HEK293 (cell line): ENCODE data around the gene RPS26.

Experiments used
- FEZF1 ChIP-seq: fragments of 450-650 bp; formaldehyde crosslinking; IDR thresholded peaks from 2 replicates; pipeline ENCODE4 v1.5.1; 2016; ENCODE audit warnings: missing biosample characterization, missing genetic modification characterization
- KLF8 ChIP-seq: fragments of 450-650 bp; formaldehyde crosslinking; IDR thresholded peaks from 2 replicates; pipeline ENCODE4 v1.5.1; 2016; ENCODE audit warnings: missing biosample characterization, missing genetic modification characterization
- KLF9 ChIP-seq: fragments of 450-650 bp; formaldehyde crosslinking; IDR thresholded peaks from 2 replicates; pipeline ENCODE4 v1.5.1; 2016; ENCODE audit warnings: missing biosample characterization, missing genetic modification characterization, low read depth
- SCRT2 ChIP-seq: fragments of 450-650 bp; formaldehyde crosslinking; IDR thresholded peaks from 2 replicates; pipeline ENCODE4 v1.5.1; 2016; ENCODE audit warnings: missing biosample characterization, missing genetic modification characterization
- TCF7L2 ChIP-seq: IDR thresholded peaks from 2 replicates; pipeline ENCODE4 v1.6.1; 2011; ENCODE audit warnings: low read depth, mild to moderate bottlenecking, inconsistent platforms, low read length, moderate library complexity, borderline replicate concordance
- ZBTB10 ChIP-seq: fragments of 450-650 bp; formaldehyde crosslinking; IDR thresholded peaks from 2 replicates; pipeline ENCODE4 v1.5.1; 2016; ENCODE audit warnings: missing biosample characterization, missing genetic modification characterization
- ZNF132 ChIP-seq: fragments of 450-650 bp; formaldehyde crosslinking; IDR thresholded peaks from 2 replicates; pipeline ENCODE4 v1.5.1; 2017; ENCODE audit warnings: missing biosample characterization, missing genetic modification characterization, borderline replicate concordance
- ZNF184 ChIP-seq: fragments of 450-650 bp; IDR thresholded peaks from 2 replicates; pipeline ENCODE4 v1.5.1; 2018; ENCODE audit warnings: missing biosample characterization, mild to moderate bottlenecking, missing genetic modification characterization
- ZNF211 ChIP-seq: fragments of 450-650 bp; formaldehyde crosslinking; IDR thresholded peaks from 2 replicates; pipeline ENCODE4 v1.5.1; 2016; ENCODE audit warnings: low read depth, missing biosample characterization, missing genetic modification characterization
- ZNF280C ChIP-seq: fragments of 450-650 bp; formaldehyde crosslinking; IDR thresholded peaks from 2 replicates; pipeline ENCODE4 v1.5.1; 2016; ENCODE audit warnings: missing biosample characterization, missing genetic modification characterization
- ZNF416 ChIP-seq: fragments of 450-650 bp; formaldehyde crosslinking; IDR thresholded peaks from 2 replicates; pipeline ENCODE4 v1.5.1; 2016; ENCODE audit warnings: missing biosample characterization, missing genetic modification characterization
- ZNF488 ChIP-seq: fragments of 450-650 bp; formaldehyde crosslinking; IDR thresholded peaks from 2 replicates; pipeline ENCODE4 v1.5.1; 2016; ENCODE audit warnings: missing biosample characterization, missing genetic modification characterization
- ZNF571 ChIP-seq: fragments of 450-650 bp; formaldehyde crosslinking; IDR thresholded peaks from 2 replicates; pipeline ENCODE4 v1.5.0; 2017; ENCODE audit warnings: missing biosample characterization, missing genetic modification characterization
- ZNF626 ChIP-seq: fragments of 450-650 bp; sonication (Bioruptor Pico); formaldehyde crosslinking; IDR thresholded peaks from 2 replicates; pipeline ENCODE4 v1.5.1; 2018; ENCODE audit warnings: missing biosample characterization, missing genetic modification characterization, inconsistent platforms
- ZNF629 ChIP-seq: fragments of 450-650 bp; formaldehyde crosslinking; IDR thresholded peaks from 2 replicates; pipeline ENCODE4 v1.5.1; 2017; ENCODE audit warnings: missing biosample characterization, missing genetic modification characterization
- ZNF660 ChIP-seq: fragments of 450-650 bp; IDR thresholded peaks from 2 replicates; pipeline ENCODE4 v1.5.1; 2018; ENCODE audit warnings: missing biosample characterization, mild to moderate bottlenecking, missing genetic modification characterization
- ZNF677 ChIP-seq: fragments of 450-650 bp; IDR thresholded peaks from 2 replicates; pipeline ENCODE4 v1.5.0; 2018; ENCODE audit warnings: missing biosample characterization, mild to moderate bottlenecking, missing genetic modification characterization, moderate library complexity
- ZNF747 ChIP-seq: fragments of 450-650 bp; formaldehyde crosslinking; IDR thresholded peaks from 2 replicates; pipeline ENCODE4 v1.5.1; 2016; ENCODE audit warnings: missing biosample characterization, missing genetic modification characterization
- TF ChIP-seq, protein P1 (sequence below): fragments of 450-650 bp; formaldehyde crosslinking; IDR thresholded peaks from 2 replicates; pipeline ENCODE4 v1.5.0; 2017; ENCODE audit warnings: missing biosample characterization, missing genetic modification characterization, borderline replicate concordance
- TF ChIP-seq, protein P2 (sequence below): fragments of 450-650 bp; formaldehyde crosslinking; IDR thresholded peaks from 2 replicates; pipeline ENCODE4 v1.5.1; 2016; ENCODE audit warnings: missing biosample characterization, missing genetic modification characterization
- TF ChIP-seq, protein P3 (sequence below): fragments of 450-650 bp; formaldehyde crosslinking; IDR thresholded peaks from 2 replicates; pipeline ENCODE4 v1.5.1; 2017; ENCODE audit warnings: missing biosample characterization, mild to moderate bottlenecking, missing genetic modification characterization, moderate library complexity

RPS26 gene

DNA sequence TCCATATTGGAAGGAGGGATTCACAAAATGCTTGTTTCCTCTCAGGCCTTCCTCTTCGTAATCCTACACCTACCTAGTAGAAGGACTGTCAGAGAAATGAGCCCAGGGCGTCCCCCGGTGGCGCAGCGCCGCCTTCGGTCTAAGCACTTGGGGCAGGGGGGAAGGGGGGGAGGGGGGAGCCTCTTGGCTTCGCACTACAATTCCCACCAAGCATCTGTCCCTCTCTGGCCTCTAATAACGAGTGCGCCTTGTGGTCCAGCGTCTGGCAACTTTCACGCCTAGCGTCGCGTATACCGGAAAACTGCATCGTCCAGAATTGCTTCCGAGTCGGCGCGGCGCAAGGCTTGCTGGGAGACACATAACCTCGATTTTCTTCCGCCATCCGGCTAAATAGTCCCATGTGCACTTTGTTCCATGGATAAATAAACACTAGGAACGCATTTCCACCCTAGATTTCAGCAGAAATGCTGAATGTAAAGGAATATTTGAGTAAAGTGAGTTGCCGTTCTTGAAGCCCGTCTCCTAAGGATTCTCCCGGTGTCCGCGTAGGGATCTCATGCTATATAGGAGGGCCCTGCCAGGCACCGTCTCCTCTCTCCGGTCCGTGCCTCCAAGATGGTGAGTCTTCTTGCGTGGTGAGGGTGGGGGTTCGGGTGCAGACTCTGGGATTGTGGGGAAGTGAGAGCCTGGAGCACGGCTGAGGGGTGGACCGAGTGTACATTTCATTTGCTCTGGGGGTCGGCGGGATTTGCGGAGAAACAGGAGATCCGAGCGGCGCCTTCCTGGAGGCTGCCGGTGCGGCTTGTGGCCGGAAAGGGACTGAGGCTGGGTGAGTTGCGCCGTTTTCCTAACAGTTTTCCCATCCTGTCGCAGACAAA, at the start of gene RPS26 (continued):
- TF ChIP-seq, protein P1, sequence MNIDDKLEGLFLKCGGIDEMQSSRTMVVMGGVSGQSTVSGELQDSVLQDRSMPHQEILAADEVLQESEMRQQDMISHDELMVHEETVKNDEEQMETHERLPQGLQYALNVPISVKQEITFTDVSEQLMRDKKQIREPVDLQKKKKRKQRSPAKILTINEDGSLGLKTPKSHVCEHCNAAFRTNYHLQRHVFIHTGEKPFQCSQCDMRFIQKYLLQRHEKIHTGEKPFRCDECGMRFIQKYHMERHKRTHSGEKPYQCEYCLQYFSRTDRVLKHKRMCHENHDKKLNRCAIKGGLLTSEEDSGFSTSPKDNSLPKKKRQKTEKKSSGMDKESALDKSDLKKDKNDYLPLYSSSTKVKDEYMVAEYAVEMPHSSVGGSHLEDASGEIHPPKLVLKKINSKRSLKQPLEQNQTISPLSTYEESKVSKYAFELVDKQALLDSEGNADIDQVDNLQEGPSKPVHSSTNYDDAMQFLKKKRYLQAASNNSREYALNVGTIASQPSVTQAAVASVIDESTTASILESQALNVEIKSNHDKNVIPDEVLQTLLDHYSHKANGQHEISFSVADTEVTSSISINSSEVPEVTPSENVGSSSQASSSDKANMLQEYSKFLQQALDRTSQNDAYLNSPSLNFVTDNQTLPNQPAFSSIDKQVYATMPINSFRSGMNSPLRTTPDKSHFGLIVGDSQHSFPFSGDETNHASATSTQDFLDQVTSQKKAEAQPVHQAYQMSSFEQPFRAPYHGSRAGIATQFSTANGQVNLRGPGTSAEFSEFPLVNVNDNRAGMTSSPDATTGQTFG, result peak; percentile 90
- peak; percentile 82 for TF ChIP-seq ZBTB10
- TF ChIP-seq SCRT2 (tag by site-specific recombination), result 0 out of 2 replicates have a peak, but pooled peaks have one; percentile 20
- TF ChIP-seq, protein P2, sequence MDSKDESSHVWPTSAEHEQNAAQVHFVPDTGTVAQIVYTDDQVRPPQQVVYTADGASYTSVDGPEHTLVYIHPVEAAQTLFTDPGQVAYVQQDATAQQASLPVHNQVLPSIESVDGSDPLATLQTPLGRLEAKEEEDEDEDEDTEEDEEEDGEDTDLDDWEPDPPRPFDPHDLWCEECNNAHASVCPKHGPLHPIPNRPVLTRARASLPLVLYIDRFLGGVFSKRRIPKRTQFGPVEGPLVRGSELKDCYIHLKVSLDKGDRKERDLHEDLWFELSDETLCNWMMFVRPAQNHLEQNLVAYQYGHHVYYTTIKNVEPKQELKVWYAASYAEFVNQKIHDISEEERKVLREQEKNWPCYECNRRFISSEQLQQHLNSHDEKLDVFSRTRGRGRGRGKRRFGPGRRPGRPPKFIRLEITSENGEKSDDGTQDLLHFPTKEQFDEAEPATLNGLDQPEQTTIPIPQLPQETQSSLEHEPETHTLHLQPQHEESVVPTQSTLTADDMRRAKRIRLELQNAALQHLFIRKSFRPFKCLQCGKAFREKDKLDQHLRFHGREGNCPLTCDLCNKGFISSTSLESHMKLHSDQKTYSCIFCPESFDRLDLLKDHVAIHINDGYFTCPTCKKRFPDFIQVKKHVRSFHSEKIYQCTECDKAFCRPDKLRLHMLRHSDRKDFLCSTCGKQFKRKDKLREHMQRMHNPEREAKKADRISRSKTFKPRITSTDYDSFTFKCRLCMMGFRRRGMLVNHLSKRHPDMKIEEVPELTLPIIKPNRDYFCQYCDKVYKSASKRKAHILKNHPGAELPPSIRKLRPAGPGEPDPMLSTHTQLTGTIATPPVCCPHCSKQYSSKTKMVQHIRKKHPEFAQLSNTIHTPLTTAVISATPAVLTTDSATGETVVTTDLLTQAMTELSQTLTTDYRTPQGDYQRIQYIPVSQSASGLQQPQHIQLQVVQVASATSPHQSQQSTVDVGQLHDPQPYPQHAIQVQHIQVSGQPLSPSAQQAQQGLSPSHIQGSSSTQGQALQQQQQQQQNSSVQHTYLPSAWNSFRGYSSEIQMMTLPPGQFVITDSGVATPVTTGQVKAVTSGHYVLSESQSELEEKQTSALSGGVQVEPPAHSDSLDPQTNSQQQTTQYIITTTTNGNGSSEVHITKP (tag by site-specific recombination), result peak; percentile 56
- peak; percentile 95 for TF ChIP-seq ZNF629
- no peak for TF ChIP-seq ZNF626 (tag by site-specific recombination)
- no peak for TF ChIP-seq ZNF488 (tag by site-specific recombination)
- peak; percentile 83 for TF ChIP-seq ZNF660 (tag by site-specific recombination)
- TF ChIP-seq ZNF677 (tag by site-specific recombination), result no peak
- no peak for TF ChIP-seq ZNF747 (tag by site-specific recombination)
- TF ChIP-seq ZNF571 (tag by site-specific recombination), result no peak
- no peak for TF ChIP-seq ZNF132 (tag by site-specific recombination)
- TF ChIP-seq ZNF184 (tag by site-specific recombination), result no peak
- TF ChIP-seq KLF8 (tag by site-specific recombination), result peak; percentile 97
- no peak for TF ChIP-seq ZNF416
- TF ChIP-seq FEZF1 (tag by site-specific recombination), result peak; percentile 52; the same call in 1 of the 2 replicates
- no peak for TF ChIP-seq TCF7L2
- TF ChIP-seq, protein P3, sequence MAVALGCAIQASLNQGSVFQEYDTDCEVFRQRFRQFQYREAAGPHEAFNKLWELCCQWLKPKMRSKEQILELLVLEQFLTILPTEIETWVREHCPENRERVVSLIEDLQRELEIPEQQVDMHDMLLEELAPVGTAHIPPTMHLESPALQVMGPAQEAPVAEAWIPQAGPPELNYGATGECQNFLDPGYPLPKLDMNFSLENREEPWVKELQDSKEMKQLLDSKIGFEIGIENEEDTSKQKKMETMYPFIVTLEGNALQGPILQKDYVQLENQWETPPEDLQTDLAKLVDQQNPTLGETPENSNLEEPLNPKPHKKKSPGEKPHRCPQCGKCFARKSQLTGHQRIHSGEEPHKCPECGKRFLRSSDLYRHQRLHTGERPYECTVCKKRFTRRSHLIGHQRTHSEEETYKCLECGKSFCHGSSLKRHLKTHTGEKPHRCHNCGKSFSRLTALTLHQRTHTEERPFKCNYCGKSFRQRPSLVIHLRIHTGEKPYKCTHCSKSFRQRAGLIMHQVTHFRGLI (tag by site-specific recombination), result peak; percentile 41; the same call in 1 of the 2 replicates
- TF ChIP-seq KLF9 (tag by site-specific recombination), result peak; percentile 63; the same call in 1 of the 2 replicates
- no peak for TF ChIP-seq ZNF211 (tag by site-specific recombination)
- no peak for TF ChIP-seq ZNF280C (tag by site-specific recombination)
